ES-I3 (cell line): ENCODE results near the gene COA8.
A peak's percentile ranks its signal among the peaks of the same experiment; 100 is the strongest.

Experiments
- H3K36me3 ChIP-seq: 2 replicates; pipeline ENCODE4 v1.6.1; 2013; ENCODE audit warnings: mild to moderate bottlenecking, low read length, control low read depth, moderate library complexity; ENCODE audit not compliant: insufficient read depth
- H3K4me1 ChIP-seq: 2 replicates; pipeline ENCODE4 v1.6.1; 2013; ENCODE audit warnings: mild to moderate bottlenecking, control low read depth, low read length; ENCODE audit not compliant: insufficient read depth
- H3K9ac ChIP-seq: 2 replicates; pipeline ENCODE4 v1.6.1; 2013; ENCODE audit warnings: low read depth, mild to moderate bottlenecking, low read length, moderate library complexity
- H3K9me3 ChIP-seq: 2 replicates; pipeline ENCODE4 v1.6.1; 2013; ENCODE audit warnings: mild to moderate bottlenecking, low read length, moderate library complexity; ENCODE audit not compliant: control insufficient read depth, insufficient read depth

The COA8 gene

DNA sequence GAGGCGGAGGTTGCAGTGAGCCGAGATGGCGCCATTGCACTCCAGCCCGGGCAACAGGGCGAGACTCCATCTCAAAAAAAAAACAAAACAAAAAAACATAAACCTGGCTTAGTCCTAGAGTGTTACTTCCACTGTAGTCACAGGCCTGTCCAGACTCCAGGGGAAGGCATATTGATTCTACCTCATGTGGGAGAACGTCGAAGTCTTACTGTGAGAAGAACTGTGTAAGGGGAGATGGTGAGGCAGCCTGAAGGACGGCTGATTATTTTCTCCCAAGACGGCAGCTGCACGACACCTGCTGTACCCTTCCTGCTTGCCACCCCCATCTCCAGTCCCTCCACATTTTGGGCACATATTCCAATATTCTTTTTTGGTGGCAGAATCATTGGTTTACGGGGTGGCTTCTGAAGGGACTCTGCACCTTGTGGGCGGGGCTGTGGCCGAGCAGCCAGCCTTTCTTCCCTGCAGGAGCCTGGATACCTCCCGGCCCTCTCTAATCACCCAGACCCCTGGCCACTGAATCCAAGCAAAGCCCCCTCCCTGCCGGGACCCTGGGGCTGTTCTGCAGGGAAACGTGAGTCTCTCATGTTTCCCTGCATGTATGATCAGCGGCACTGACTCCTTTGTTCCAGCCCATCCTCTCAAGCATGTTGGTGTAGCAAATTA lies 54.0 kb downstream of the COA8 start:
- Histone ChIP-seq H3K9ac (no peak overlapping the region), H3K4me1 (no peaks in the 10 kb centered on the region), H3K36me3 (no peaks in the 10 kb centered on the region), H3K9me3 (no peaks in the 10 kb centered on the region)

DNA sequence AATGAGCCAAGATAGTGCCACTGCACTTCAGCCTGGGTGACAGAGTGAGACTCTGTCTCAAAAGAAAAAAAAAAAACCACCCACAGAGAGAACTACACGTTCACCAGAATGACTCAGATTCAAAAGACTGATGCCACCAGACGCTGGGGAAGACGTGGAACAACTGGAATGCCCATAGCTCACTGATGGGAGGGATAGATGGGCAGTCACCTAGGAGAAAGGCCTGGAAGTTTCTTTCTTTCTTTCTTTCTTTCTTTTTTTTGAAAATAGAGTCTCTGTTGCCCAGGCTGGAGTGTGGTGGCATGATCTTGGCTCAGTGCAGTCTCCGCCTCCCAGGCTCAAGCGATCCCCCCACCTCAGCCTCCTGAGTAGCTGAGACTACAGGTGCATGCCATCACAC lies 56.3 kb downstream of the COA8 start:
- Histone ChIP-seq H3K9me3 (no peaks in the 10 kb centered on the region), H3K9ac (no peak overlapping the region), H3K36me3 (no peaks in the 10 kb centered on the region), H3K4me1 (no peaks in the 10 kb centered on the region; the same call in 1 of the 2 replicates)

DNA sequence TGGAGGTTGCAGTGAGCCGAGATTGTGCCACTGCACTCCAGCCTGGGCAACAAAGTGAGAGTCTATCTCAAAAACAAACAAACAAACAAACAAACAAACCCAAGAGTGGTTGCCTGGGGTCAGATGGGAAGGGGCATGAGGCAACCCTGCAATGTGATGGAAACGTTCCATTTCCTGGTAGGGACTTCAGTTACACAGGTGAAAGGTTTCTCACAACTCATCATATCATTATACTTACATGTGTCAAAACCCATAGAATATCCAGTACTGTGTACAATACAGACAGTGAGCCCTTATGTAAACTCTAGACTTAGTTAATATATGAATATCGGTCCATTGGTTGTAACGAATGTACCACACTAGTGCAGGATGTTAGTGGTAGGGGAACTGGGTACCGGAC lies 59.1 kb downstream of the COA8 start:
- Histone ChIP-seq H3K4me1 (peaks cover 10% of the 10 kb centered on the region; the same call in 1 of the 2 replicates), H3K9me3 (no peaks in the 10 kb centered on the region)

DNA sequence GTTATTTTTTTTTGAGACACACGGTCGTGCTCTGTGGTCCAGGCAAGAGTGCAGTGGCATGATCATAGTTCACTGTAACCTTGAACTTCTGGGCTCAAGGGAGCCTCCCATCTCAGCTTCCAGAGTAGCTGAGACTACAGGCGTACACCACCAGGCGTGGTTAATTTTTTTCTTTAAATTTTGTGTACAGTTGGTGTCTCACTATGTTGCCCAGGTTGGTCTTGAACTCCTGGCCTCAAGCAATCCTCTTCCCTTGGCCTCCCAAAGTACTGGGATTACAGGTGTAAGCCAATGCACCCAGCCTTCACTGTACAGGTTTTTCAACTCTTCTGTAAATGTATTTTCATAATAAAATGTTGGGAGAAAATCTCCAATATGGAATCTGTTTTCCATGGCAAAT lies 60.5 kb downstream of the COA8 start:
- H3K36me3 ChIP-seq: no peaks in the 10 kb centered on the region
- H3K9me3 ChIP-seq: no peaks in the 10 kb centered on the region
- peaks cover 10% of the 10 kb centered on the region; the same call in 1 of the 2 replicates for H3K4me1 ChIP-seq
- H3K9ac ChIP-seq: no peak overlapping the region

More for the DNA sequence above, 59.1 kb downstream of the COA8 start:
- Histone ChIP-seq H3K9ac (no peak overlapping the region), H3K36me3 (no peaks in the 10 kb centered on the region)

DNA sequence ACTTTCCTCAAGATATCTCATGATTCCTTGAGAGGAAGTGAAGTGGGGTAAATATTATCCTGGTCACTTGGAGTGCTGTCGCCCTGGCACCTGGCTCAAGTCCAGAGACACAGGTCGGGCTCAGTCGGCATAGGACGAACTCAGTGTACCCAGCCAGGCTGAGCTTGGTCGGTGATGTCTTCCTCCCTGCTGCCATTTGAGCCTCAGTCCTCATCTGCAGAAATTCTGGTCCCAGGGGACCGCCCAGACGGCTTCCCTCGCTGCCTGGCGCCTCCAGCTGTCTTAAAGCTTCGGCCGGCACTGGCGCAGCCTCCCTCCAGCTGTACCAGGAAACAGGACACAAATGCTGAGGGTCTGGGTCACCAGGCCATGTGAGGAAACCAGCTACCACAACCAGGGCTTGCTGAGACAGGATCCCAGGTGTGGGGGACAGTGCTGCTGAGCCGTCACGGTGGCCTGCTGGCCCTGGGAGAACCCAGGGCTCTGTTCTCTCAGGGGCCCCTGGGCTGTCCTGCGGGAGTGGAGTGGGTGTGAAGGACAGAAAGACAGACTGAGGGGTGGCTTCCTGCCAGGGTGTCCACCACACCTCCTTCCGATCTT lies 61.2 kb downstream of the COA8 start:
- Histone ChIP-seq H3K36me3 (no peaks in the 10 kb centered on the region), H3K4me1 (peaks cover 10% of the 10 kb centered on the region; the same call in 1 of the 2 replicates), H3K9ac (no peak overlapping the region), H3K9me3 (no peaks in the 10 kb centered on the region)

DNA sequence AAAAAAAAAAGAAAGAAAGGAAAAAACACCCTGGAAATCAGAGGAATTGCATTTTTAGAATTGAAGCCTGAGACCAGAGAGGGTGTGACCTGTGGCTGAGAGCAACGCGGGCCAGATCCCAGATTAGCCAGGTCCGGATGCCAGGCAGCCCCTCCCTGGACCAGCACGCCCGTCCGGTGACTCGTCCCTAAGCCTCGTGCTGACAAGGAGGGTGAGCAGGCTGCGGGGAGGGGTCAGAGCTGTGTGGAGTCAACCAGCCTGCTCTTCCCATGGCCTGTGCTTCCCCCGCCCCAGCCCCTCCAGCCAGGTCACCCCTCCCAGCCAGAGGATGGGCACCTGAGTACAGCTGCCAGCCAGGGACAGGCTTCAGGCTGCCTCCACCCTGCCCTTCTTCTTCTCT lies 62.1 kb downstream of the COA8 start:
- H3K9ac ChIP-seq: no peak overlapping the region
- H3K9me3 ChIP-seq: no peaks in the 10 kb centered on the region
- peaks cover 10% of the 10 kb centered on the region; the same call in 1 of the 2 replicates for H3K4me1 ChIP-seq
- no peaks in the 10 kb centered on the region for H3K36me3 ChIP-seq

DNA sequence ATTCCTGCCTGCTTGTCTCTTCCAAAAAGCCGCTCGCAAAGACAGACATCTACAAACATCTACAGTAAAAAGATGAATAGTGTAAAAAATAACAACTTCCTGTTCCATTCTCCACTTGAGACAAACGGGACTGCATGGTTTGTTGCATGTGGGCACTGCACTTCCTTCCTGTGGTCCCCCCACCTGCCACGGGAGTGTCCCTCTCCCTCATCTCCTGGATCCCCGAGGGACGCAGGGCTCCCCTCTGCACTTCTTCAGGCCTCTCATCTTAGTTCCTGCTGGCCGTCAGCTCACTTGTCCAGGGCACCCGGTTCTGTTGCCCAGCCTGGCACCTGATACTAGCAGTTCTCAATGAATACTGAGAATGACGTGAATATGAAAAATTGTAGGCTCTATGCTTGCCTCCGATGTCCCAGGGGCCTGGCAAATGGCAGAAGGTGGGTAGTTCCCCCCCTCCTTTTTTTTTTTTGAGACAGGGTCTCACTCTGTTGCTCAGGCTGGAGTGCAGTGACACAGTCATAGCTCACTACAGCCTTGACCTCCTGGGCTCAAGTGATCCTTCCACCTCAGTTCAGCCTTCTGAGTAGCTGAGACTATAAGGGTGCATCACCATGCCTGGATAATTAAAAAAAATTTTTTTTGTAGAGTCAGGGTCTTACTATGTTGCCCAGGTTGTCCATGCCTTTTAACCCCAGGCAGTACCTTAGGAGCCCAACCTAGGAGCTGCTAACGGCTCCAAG lies 62.8 kb downstream of the COA8 start:
- Histone ChIP-seq H3K9me3 (no peaks in the 10 kb centered on the region), H3K36me3 (no peaks in the 10 kb centered on the region), H3K4me1 (peaks cover 10% of the 10 kb centered on the region), H3K9ac (no peak overlapping the region)

DNA sequence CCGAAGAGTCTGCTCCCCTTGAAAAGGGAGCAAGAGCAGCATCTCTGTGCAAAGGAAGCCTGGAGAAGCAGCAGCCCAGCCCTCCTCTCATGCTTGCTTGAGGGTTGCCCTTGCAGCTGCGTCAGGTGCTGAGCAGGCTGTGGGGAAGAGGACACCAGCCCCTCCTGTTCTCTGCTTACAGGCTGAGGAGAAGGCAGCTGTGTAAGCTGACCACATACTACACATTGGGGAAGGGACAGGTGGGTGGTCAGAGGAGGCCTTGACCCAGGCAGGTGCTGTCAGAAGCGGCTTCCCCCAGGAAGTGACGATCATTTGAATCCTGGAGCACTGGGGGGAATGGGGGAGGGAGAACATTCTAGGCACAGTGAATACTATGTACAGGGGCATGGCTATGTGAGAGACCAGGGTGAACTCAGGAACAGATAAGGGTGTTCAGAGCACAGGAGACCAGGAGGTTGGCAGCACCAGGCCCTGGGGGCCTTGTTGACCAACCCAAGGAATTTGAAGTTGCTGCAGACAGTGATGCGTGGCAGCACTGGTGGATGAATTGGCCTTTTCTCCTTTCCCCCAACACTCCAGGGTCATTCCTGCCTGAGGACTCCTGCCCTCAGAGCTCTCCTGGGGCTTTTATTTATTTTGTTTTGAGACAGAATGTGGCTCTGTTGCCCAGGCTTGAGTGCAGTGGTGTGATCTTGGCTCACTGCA lies 63.5 kb downstream of the COA8 start:
- peaks cover 13% of the 10 kb centered on the region for H3K4me1 ChIP-seq
- no peaks in the 10 kb centered on the region for H3K9me3 ChIP-seq
- no peak overlapping the region for H3K9ac ChIP-seq
- no peaks in the 10 kb centered on the region for H3K36me3 ChIP-seq

DNA sequence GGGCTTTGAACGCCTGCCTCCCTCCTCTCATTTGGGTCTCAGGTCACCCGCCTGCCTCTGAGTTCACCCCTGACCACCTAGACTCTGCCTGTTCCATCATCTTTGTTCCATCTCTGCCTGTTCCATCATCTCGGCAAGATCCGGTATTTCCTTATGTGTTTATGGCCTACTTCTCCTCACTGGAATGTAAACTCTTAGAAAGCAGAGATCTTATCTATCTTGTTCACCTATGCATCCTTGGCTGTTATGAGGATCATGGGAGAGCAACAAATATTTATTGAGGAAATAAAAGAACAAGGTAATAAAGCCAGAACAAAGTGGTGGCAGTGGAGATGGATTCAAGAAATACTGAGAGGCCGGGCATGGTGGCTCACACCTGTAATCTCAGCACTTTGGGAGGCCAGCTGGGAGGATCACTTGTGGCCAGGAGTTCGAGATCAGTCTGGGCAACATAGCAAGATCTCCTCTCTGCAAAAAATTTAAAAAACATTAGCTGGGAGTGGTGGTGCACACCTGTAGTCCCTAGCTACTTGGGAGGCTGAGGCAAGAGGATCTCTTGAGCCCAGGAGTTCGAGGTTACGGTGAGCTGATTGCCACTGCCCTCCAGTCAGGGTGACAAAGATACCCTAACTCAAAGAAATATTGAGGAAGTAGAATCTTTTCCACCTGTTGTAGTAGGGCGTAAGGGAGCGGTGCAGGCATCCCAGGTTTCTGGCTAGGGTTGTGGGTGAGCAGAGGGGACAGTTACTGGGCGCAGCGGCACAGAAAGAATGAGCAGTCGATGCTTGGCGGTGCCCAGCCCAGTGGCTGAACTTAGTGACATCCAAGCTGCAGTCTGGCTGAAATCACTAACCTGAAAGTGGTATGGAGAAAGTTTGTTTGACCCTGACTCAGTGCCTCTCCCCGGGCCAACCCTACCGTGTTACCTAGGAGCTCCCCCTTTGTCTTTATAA lies 64.6 kb downstream of the COA8 start:
- Histone ChIP-seq H3K36me3 (no peaks in the 10 kb centered on the region), H3K9ac (peak overlapping the region; percentile 78), H3K9me3 (no peaks in the 10 kb centered on the region), H3K4me1 (peaks cover 13% of the 10 kb centered on the region)

DNA sequence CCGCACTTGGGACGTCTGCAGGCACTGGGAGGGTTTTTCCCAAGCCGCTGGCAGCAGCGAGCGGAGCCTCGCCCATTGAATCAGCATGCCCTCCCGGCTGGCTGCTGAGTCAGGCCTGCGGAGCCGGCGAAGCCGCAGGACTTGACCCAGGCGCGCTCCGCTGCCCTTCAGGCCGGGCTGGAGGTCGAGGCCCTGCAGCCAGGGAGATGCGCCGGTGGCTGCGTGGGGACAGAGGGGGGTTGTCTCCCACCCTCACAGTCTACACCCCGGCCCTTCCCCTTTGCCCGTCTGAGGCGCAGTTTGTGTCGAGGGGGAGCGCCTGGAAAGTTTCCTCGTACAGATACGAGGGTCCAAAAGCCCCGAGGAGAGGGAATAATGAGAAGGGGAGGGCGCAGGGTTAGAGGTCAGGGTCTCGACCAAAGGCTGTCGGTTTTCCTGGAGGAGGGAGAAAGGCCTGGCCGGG lies 65.5 kb downstream of the COA8 start:
- Histone ChIP-seq H3K9me3 (no peaks in the 10 kb centered on the region), H3K4me1 (peaks cover 13% of the 10 kb centered on the region), H3K36me3 (no peaks in the 10 kb centered on the region), H3K9ac (peak overlapping the region; percentile 78)

DNA sequence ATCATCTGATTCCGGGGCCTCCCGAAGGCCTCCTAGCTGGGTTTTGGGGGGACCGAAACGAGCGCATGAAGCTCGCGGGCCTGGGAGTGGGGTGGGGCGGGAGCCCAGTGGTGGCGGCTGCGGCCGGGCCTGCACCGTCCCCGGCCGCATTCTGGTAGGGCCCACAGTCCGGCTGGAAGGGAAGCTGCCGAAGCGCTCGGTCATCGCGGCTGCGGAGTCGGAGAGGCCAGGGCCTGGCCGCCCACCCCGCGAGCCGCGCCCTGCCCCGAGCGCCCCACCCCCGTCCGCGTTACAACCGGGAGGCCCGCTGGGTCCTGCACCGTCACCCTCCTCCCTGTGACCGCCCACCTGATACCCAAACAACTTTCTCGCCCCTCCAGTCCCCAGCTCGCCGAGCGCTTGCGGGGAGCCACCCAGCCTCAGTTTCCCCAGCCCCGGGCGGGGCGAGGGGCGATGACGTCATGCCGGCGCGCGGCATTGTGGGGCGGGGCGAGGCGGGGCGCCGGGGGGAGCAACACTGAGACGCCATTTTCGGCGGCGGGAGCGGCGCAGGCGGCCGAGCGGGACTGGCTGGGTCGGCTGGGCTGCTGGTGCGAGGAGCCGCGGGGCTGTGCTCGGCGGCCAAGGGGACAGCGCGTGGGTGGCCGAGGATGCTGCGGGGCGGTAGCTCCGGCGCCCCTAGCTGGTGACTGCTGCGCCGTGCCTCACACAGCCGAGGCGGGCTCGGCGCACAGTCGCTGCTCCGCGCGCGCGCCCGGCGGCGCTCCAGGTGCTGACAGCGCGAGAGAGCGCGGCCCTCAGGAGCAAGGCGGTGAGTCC lies 66.1 kb downstream of the COA8 start, which contains the start of gene KLC1:
TSS of gene KLC1 (plus strand) at position 528 of the 819 bp plus-strand sequence. CDS start 25,354 bp downstream, outside the sequence.
- Histone ChIP-seq H3K9me3 (no peaks in the 10 kb centered on the region), H3K36me3 (no peaks in the 10 kb centered on the region), H3K4me1 (peaks cover 13% of the 10 kb centered on the region), H3K9ac (peak within 1 kb of the TSS; percentile 78)

DNA sequence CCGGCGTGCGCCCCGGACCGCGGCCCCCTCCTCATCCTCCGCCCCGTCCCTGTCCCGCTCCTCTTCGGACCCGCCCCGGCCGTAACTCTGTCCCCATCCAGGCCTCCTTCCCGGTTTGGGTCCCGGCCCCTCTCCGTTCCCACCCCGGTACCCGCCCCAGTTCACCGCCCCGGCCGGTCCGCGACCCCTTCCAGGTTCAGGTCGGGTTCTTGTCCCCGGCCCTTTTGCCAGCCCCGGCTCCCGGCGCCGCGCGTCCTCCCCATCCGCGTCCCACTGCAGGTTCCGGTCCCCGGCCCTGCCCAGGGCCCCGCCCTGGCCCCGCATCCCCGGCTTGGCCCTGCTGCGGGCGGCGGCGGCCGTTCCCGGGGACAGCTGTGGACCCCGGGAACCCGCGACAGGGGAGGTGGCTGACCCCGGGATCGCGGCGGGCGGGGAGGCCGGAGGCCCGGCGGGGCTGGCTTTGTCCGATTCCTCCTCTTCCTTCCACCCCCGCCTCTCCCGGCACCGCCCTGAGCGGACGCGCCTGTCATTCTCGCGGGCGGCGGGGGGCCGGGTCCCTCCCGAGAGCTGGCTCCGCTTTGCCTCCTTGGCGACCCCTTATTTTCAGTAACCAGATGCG lies 66.9 kb downstream of the COA8 start:
- peak overlapping the region; percentile 78 for H3K9ac ChIP-seq
- no peaks in the 10 kb centered on the region for H3K9me3 ChIP-seq
- no peaks in the 10 kb centered on the region for H3K36me3 ChIP-seq
- H3K4me1 ChIP-seq: peaks cover 13% of the 10 kb centered on the region
